Measurements from ENCODE around the gene ZCCHC2. TPM values are rescaled to one million over a fixed set of nuclear protein-coding genes. Genes with fewer than 3 reads are reported as not detected.

ZCCHC2 gene
- polyA plus RNA-seq (2011; rRNA removed) (12.5 and 15.5 TPM in 2 replicates), polyA plus RNA-seq (2017; fragmentation: RNase III; extraction: RNeasy Plus Mini Kit Qiagen cat#74134 plus additional on column Dnase treatment) (7.5 to 8.4 TPM (median 7.6 TPM) in 3 replicates), polyA minus RNA-seq (2011; rRNA and poly(A)+ RNA removed) (27.3 and 32.6 TPM in 2 replicates)
- 7.6 and 9.2 TPM in 2 replicates for polyA plus RNA-seq (2012; cell fraction: cytosol; rRNA removed)
- polyA plus RNA-seq (2012; cell fraction: nucleus; rRNA removed), result 11.4 and 15.1 TPM in 2 replicates

- DNase-seq (ENCODE audit: low read depth in 1 of 2, low spot score in 1 of 2) (peak; percentile 70 to 96), FAIRE-seq (no peak), ATAC-seq (peak; percentile 79 to 89)
- Histone ChIP-seq H3K9me3 (no peaks in the 10 kb centered on the region), H3K4me2 (peak within 1 kb of the TSS; percentile 98), H3K27ac (peak within 1 kb of the TSS; percentile 97 to 99), H3K4me3 (peak within 1 kb of the TSS; percentile 92), H3K4me1 (peaks cover 17% of the 10 kb centered on the region; the same call in 2 of the 3 replicates)
- ChIA-PET CTCF (interaction anchor here (0.7 to 1.3 kb wide), 4 partner anchors 23 to 101 kb away, joined by 3 to 5 read pairs (median 4); no protein-coding TSS in a partner anchor), POLR2A (interaction anchor here (0.6 to 1.9 kb wide), 9 partner anchors 10 to 335 kb away, joined by 3 to 11 read pairs (median 4); partner anchors contain the start of genes PIGN and RELCH)
- WGBS (ENCODE audit: missing lambda C conversion rate), result 0% methylated on average over 5 of the region's 87 CpGs
- TF ChIP-seq USF2 (IDR thresholded peaks at IDR 0.05) (no peak), NPAS2 (CRISPR knock-in tag; IDR thresholded peaks at IDR 0.05; ENCODE audit: borderline replicate concordance) (no peak), HMGXB4 (CRISPR knock-in tag; IDR thresholded peaks at IDR 0.05; ENCODE audit: borderline replicate concordance) (no peak), HES2 (IDR thresholded peaks at IDR 0.05) (no peak), SMC3 (IDR thresholded peaks at IDR 0.05) (0 out of 3 replicates have a peak, but pooled peaks have one; percentile 19), POLR2A (IDR thresholded peaks at IDR 0.05; ENCODE audit: low read length) (peak; percentile 51), SREBF2 (IDR thresholded peaks at IDR 0.05) (no peak), MAX (IDR thresholded peaks at IDR 0.05) (peak; percentile 75), RFX5 (IDR thresholded peaks at IDR 0.05) (peak; percentile 77), JUN (IDR thresholded peaks at IDR 0.05) (peak in 1 of 2 experiments; percentile 56; a peak in 2 of 5 replicates), KDM5A (IDR thresholded peaks at IDR 0.05) (no peak), MYC (IDR thresholded peaks at IDR 0.05; ENCODE audit: borderline replicate concordance, low read length) (0 out of 2 replicates have a peak, but pooled peaks have one; percentile 26), TFCP2L1 (CRISPR knock-in tag; IDR thresholded peaks at IDR 0.05) (no peak), E2F6 (IDR thresholded peaks at IDR 0.05; ENCODE audit: borderline replicate concordance, low read depth) (0 out of 2 replicates have a peak, but pooled peaks have one; percentile 39), PHF8 (IDR thresholded peaks at IDR 0.05; ENCODE audit: borderline replicate concordance, low read depth) (peak; percentile 42), POLR2AphosphoS2 (conservative IDR thresholded peaks at IDR 0.05; ENCODE audit: low read length) (no peak), ZFP36 (IDR thresholded peaks at IDR 0.05; ENCODE audit: borderline replicate concordance, partially characterized antibody) (no peak), CBX2 (IDR thresholded peaks at IDR 0.05; ENCODE audit: borderline replicate concordance, low read depth) (no peak), NR3C1 (IDR thresholded peaks at IDR 0.05) (no peak), BHLHE40 (IDR thresholded peaks at IDR 0.05; ENCODE audit: low read depth, low read length) (no peak), BCL3 (IDR thresholded peaks at IDR 0.05) (no peak), ELK1 (IDR thresholded peaks at IDR 0.05; ENCODE audit: low read depth, low read length) (no peak), HOXB5 (CRISPR knock-in tag; IDR thresholded peaks at IDR 0.05) (no peak), NFE2L2 (conservative IDR thresholded peaks at IDR 0.05; ENCODE audit: low read length) (no peak)
Measured at GRCh38 chr18:62522504-62523254, at the start of gene ZCCHC2. Gene ZCCHC2 (plus strand): TSS chr18:62523025. CDS start chr18:62523425, 400 bp downstream.
